Muscle of back (tissue), 11 donors: ENCODE results near the gene GAS7. TPM values are rescaled to one million over a fixed set of nuclear protein-coding genes. Genes with fewer than 3 reads are reported as not detected.
A peak's percentile ranks its signal among the peaks of the same experiment; 100 is the strongest.

Experiments used
- DNase-seq, 3 donors: peaks; one replicate each; pipeline versions ENCODE4 v3.0.0 to v3.0.0-alpha.2; 2013
- polyA plus RNA-seq, 10 donors: library from polyadenylated mRNA; unstranded; fragments of 120-200 nt; gene quantifications; one replicate each; pipeline ENCODE4 v1.2.1, GENCODE V29; 2013; ENCODE audit not compliant: insufficient read length in 10 of 10

GAS7 gene
- polyA plus RNA-seq, 10 donors: 48.7 to 82.8 (median 58.6) TPM

GRCh38 chr17:10114931-10115535 is 83.4 kb downstream of the GAS7 start:
- DNase-seq: peak; percentile 90 to 97 (median 97)

GRCh38 chr17:10112962-10113361 is 85.4 kb downstream of the GAS7 start:
- peak in 1 of 3 donors; percentile 72 for DNase-seq

- no peak for DNase-seq
Measured at GRCh38 chr17:10111907-10112452, 86.4 kb downstream of the GAS7 start.

- DNase-seq: no peak
Measured at GRCh38 chr17:10109146-10109545, 89.3 kb downstream of the GAS7 start.

- DNase-seq: no peak
Measured at GRCh38 chr17:10107316-10108165, 90.9 kb downstream of the GAS7 start.

- no peak for DNase-seq
Measured at GRCh38 chr17:10106067-10106466, 92.3 kb downstream of the GAS7 start.

GRCh38 chr17:10105513-10106001 is 92.8 kb downstream of the GAS7 start:
- peak in 1 of 3 donors; percentile 54 for DNase-seq

GRCh38 chr17:10103712-10104111 is 94.7 kb downstream of the GAS7 start:
- DNase-seq: no peak

GRCh38 chr17:10102817-10103216 is 95.6 kb downstream of the GAS7 start:
- DNase-seq: no peak

GRCh38 chr17:10099051-10099571 is 99.3 kb downstream of the GAS7 start:
- DNase-seq: peak; percentile 53 to 84 (median 78)

GRCh38 chr17:10096596-10096995 is 101.8 kb downstream of the GAS7 start:
- DNase-seq: no peak

GRCh38 chr17:10095295-10095694 is 103.1 kb downstream of the GAS7 start:
- peak in 1 of 3 donors; percentile 44 for DNase-seq

- peak in 1 of 3 donors; percentile 64 for DNase-seq
Measured at GRCh38 chr17:10094797-10095196, 103.6 kb downstream of the GAS7 start.

GRCh38 chr17:10092595-10092994 is 105.8 kb downstream of the GAS7 start:
- no peak for DNase-seq

- DNase-seq: no peak
Measured at GRCh38 chr17:10091046-10091445, 107.4 kb downstream of the GAS7 start.

- no peak for DNase-seq
Measured at GRCh38 chr17:10089196-10089804, 109.1 kb downstream of the GAS7 start.

GRCh38 chr17:10088444-10088843 is 110.0 kb downstream of the GAS7 start:
- DNase-seq: peak in 1 of 3 donors; percentile 47

GRCh38 chr17:10087355-10087754 is 111.1 kb downstream of the GAS7 start:
- DNase-seq: peak in 1 of 3 donors; percentile 66

- no peak for DNase-seq
Measured at GRCh38 chr17:10083864-10084263, 114.5 kb downstream of the GAS7 start.

GRCh38 chr17:10082795-10083194 is 115.6 kb downstream of the GAS7 start:
- DNase-seq: no peak

GRCh38 chr17:10081571-10082169 is 116.7 kb downstream of the GAS7 start:
- no peak for DNase-seq
